HG03469 (cell line): Measurements from ENCODE around the gene SCFD2.
"Not testable (repeated sequence)": the region's sequence is repeated elsewhere in the genome, so short reads cannot be mapped to it uniquely, and the experiment has no call there.

ENCODE experiments used
- ATAC-seq: cut with Tn5 transposase; IDR thresholded peaks from one replicate; pipeline ENCODE4 v1.9.1; 2021; ENCODE audit warnings: mild to moderate bottlenecking, moderate library complexity, moderate number of reproducible peaks; ENCODE audit not compliant: unreplicated experiment

The SCFD2 gene

GRCh38 chr4:53194727-53195126 is 171.1 kb downstream of the SCFD2 start:
- no peak for ATAC-seq

- no peak for ATAC-seq
Observed at GRCh38 chr4:53193111-53193510, 172.8 kb downstream of the SCFD2 start.

- no peak for ATAC-seq
Observed at GRCh38 chr4:53192496-53192895, 173.4 kb downstream of the SCFD2 start.

GRCh38 chr4:53191997-53192396 is 173.9 kb downstream of the SCFD2 start:
- no peak for ATAC-seq

- ATAC-seq: no peak
Observed at GRCh38 chr4:53189011-53189410, 176.8 kb downstream of the SCFD2 start.

- ATAC-seq: no peak
Observed at GRCh38 chr4:53186714-53187358, 179.0 kb downstream of the SCFD2 start.

- no peak for ATAC-seq
Observed at GRCh38 chr4:53185869-53186585, 179.8 kb downstream of the SCFD2 start.

GRCh38 chr4:53183754-53184153 is 182.1 kb downstream of the SCFD2 start:
- ATAC-seq: no peak

GRCh38 chr4:53177751-53178150 is 188.1 kb downstream of the SCFD2 start:
- not testable (repeated sequence) for ATAC-seq

- no peak for ATAC-seq
Observed at GRCh38 chr4:53175640-53176039, 190.2 kb downstream of the SCFD2 start.

- no peak for ATAC-seq
Observed at GRCh38 chr4:53174823-53175222, 191.0 kb downstream of the SCFD2 start.

GRCh38 chr4:53173576-53173975 is 192.3 kb downstream of the SCFD2 start:
- ATAC-seq: no peak

- ATAC-seq: no peak
Observed at GRCh38 chr4:53171797-53172196, 194.1 kb downstream of the SCFD2 start.

GRCh38 chr4:53169695-53170617 is 195.9 kb downstream of the SCFD2 start:
- ATAC-seq: no peak

GRCh38 chr4:53168228-53168627 is 197.6 kb downstream of the SCFD2 start:
- no peak for ATAC-seq

GRCh38 chr4:53162969-53163368 is 202.9 kb downstream of the SCFD2 start:
- no peak for ATAC-seq

GRCh38 chr4:53161787-53162433 is 204.0 kb downstream of the SCFD2 start:
- no peak for ATAC-seq

GRCh38 chr4:53161051-53161786 is 204.6 kb downstream of the SCFD2 start:
- ATAC-seq: no peak

GRCh38 chr4:53156896-53157295 is 209.0 kb downstream of the SCFD2 start:
- no peak for ATAC-seq

GRCh38 chr4:53152467-53152866 is 213.4 kb downstream of the SCFD2 start:
- ATAC-seq: no peak

GRCh38 chr4:53151489-53151788 is 214.4 kb downstream of the SCFD2 start:
- ATAC-seq: no peak
